Endothelial cell of umbilical vein (primary cell): ENCODE results near the gene EEF2K.

Experiments
- POLR2A ChIP-seq: IDR thresholded peaks from 2 replicates; pipeline ENCODE4 v1.6.1; 2012; ENCODE audit warnings: low read depth, mild to moderate bottlenecking, control low read depth, low read length
- POLR2AphosphoS5 ChIP-seq: IDR thresholded peaks from 2 replicates; pipeline ENCODE4 v1.6.1; 2012; ENCODE audit warnings: low read depth, mild to moderate bottlenecking, control low read depth, low read length, moderate library complexity; ENCODE audit not compliant: insufficient read depth
- TF ChIP-seq, protein P1 (sequence below), 2 donors: IDR thresholded peaks; 1 replicate in 1 of 2; 2 replicates in 1 of 2; pipeline ENCODE4 v1.5.1; 2011; ENCODE audit warnings: low read length in 2 of 2, mild to moderate bottlenecking in 2 of 2, moderate library complexity in 2 of 2, control low read depth in 1 of 2, inconsistent platforms in 1 of 2, low read depth in 1 of 2; ENCODE audit not compliant: insufficient read depth in 1 of 2; ENCODE audit errors: extremely low read depth in 1 of 2

DNA sequence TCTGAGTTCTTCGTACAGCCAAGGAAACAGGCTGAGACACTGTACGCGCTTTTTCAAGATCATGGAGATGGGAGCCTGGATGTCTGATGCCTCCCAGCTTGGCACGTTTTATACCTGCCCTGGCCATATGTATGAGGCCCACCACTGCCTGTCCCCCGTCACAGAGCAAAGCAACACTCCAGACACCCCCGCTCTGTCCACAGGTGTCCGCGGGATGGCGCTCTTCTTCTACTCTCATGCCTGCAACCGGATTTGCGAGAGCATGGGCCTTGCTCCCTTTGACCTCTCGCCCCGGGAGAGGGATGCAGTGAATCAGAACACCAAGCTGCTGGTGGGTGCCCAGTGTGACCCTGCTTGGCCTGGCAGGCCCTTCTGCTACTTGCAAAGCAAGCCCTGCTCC lies 51.4 kb downstream of the EEF2K start:
- TF ChIP-seq, protein P1, sequence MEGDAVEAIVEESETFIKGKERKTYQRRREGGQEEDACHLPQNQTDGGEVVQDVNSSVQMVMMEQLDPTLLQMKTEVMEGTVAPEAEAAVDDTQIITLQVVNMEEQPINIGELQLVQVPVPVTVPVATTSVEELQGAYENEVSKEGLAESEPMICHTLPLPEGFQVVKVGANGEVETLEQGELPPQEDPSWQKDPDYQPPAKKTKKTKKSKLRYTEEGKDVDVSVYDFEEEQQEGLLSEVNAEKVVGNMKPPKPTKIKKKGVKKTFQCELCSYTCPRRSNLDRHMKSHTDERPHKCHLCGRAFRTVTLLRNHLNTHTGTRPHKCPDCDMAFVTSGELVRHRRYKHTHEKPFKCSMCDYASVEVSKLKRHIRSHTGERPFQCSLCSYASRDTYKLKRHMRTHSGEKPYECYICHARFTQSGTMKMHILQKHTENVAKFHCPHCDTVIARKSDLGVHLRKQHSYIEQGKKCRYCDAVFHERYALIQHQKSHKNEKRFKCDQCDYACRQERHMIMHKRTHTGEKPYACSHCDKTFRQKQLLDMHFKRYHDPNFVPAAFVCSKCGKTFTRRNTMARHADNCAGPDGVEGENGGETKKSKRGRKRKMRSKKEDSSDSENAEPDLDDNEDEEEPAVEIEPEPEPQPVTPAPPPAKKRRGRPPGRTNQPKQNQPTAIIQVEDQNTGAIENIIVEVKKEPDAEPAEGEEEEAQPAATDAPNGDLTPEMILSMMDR (IDR thresholded peaks at IDR 0.05; ENCODE audit: extremely low read depth in 1 of 2, insufficient read depth in 1 of 2, low read depth in 1 of 2, low read length in 2 of 2), result no peak
- TF ChIP-seq POLR2A, result no peak
- no peak for TF ChIP-seq POLR2AphosphoS5
